ENCODE measurements around the gene FXYD3. TPM values are rescaled to one million over a fixed set of nuclear protein-coding genes. Genes with fewer than 3 reads are reported as not detected.
"Not testable (repeated sequence)": the region's sequence is repeated elsewhere in the genome, so short reads cannot be mapped to it uniquely, and the experiment has no call there.

FXYD3 gene
- total RNA-seq, 2 donors from 2014 or later = not detected

DNA sequence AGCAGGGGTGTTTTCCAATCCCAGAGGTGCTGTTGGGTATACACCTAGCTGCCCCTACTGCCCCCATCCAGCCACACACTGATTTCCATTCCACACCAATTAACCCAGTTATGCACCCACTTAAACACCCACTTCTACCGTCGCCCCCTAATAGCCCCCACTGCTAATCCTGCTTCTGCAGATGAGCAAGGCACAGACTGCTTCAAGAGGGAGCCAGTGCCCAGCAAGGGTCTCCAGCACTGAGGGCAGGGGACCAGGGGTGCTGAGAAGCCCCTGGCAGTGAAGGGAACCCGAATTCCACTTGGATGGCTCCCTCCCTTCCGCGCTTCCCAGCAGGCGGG, 28.6 kb downstream of the FXYD3 start:
- Mint-ChIP-seq H3K4me3 (no peak overlapping the region), H3K27ac (peak overlapping the region; percentile 5), H3K4me1 (peaks cover 22% of the 10 kb centered on the region), H3K27me3 (no peaks in the 10 kb centered on the region), H3K9me3 (no peaks in the 10 kb centered on the region), H3K36me3 (ENCODE audit: low read depth) (no peaks in the 10 kb centered on the region)
- no peak for ATAC-seq (replicated peaks)

DNA sequence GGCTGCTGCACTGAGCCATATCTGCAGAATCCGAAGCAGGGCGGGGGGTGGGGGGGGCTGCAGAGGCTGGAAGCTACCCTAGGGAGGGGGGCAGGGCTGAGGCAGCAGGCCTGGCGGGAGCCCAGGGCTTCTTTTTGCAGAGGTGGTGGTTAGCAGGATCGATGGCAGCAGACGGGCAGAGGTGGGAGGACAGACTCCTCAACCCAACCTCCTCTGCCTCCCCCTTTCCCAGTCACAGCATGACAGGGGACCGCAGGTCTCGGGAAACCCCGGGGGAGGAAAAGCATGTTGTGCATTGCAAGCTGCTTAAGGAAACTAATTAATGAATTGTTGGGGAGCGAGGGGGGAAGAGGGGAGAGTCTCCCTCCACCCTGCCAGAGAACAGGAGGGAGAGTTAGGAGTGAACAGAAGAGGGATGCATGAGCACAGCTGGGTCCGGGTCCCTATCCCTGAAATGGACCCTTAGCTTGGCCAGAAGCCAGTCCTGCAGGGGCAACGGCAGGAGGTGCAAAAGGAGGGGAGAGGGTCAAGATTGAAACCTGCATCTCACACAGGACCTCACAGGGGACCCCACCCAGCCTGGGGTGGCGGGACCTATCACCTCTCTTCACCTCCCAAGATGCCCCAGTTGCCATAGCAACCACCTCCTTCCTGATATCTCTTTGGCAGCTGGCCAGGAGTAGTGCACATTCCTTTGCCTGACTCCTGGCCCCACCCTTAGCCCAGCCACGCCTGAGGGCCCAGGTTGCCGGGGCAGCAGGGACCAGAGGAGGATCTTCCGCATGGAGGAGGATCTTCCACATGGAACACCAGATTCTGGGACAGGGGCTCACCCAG, 29.2 kb downstream of the FXYD3 start:
- H3K27me3 Mint-ChIP-seq = no peaks in the 10 kb centered on the region
- no peaks in the 10 kb centered on the region for H3K36me3 Mint-ChIP-seq (ENCODE audit: low read depth)
- H3K9me3 Mint-ChIP-seq = no peaks in the 10 kb centered on the region
- no peak overlapping the region for H3K27ac Mint-ChIP-seq
- H3K4me3 Mint-ChIP-seq = no peak overlapping the region
- H3K4me1 Mint-ChIP-seq = peaks cover 22% of the 10 kb centered on the region
- no peak for ATAC-seq (replicated peaks)

DNA sequence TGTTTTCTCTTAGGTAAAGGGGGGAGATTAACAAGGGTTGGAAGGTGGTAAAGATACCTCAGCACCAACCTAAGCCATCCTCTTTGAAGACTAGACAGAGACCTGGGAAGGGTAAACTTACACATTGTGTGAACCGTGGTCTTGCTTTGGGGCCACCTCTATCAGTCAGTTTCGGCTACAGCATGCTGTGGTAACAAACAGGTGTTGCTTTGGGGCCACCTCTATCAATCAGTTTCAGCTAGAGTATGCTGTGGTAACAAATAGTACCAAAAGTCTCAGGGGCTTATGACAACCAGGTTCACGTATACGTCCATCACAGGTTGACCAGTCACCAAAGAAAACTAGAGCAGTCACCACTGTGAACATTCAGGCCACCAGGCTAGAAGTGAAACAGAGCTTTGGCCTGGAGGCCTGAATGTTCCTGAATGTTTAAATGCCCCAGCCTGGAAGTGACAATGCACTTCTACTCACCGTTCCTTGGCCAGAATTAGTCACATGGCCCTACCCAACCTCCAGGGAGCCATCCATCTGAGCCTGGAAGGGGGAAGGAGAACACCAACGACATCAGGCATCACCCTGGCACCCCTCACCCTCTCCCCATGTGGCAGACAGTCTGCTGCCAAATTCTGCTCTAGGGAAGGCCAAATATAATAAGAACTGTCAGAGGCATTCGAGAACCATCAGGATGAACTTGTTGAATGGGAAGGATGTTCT, 31.3 kb downstream of the FXYD3 start:
- Mint-ChIP-seq H3K36me3 (ENCODE audit: low read depth) (no peaks in the 10 kb centered on the region), H3K27ac (peak overlapping the region; percentile 75), H3K27me3 (no peaks in the 10 kb centered on the region), H3K9me3 (no peaks in the 10 kb centered on the region), H3K4me3 (no peak overlapping the region), H3K4me1 (peaks cover 17% of the 10 kb centered on the region)
- ATAC-seq (replicated peaks) = no peak

- Mint-ChIP-seq H3K36me3 (ENCODE audit: low read depth) (no peaks in the 10 kb centered on the region), H3K27ac (no peak overlapping the region), H3K27me3 (no peaks in the 10 kb centered on the region), H3K4me3 (no peak overlapping the region), H3K4me1 (peaks cover 18% of the 10 kb centered on the region), H3K9me3 (no peaks in the 10 kb centered on the region)
- no peak for ATAC-seq (replicated peaks)
Measured at GRCh38 chr19:35149463-35149862, 33.8 kb downstream of the FXYD3 start.

DNA sequence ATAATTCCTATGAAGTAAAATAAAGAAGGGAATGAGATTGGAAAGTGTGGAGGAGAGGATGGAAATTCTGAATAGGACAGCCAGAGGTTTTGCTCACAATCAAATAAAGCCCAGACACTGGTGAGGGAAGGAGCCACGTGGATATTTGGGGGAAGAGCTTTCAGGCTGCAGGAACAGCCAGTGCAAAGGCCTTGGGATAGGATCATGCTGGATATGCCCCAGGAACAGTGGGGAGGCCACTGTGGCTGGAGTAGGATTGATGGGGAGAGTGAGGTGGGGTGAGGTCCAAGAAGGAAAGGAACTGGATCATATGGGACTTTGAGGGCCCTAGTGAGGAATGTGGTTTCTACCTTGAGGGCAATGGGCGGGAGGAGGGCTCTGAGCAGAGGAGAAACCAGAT, 34.8 kb downstream of the FXYD3 start:
- H3K9me3 Mint-ChIP-seq = no peaks in the 10 kb centered on the region
- H3K4me1 Mint-ChIP-seq = peaks cover 18% of the 10 kb centered on the region
- no peak for ATAC-seq (replicated peaks)
- H3K27me3 Mint-ChIP-seq = no peaks in the 10 kb centered on the region
- peak overlapping the region; percentile 75 for H3K27ac Mint-ChIP-seq
- H3K36me3 Mint-ChIP-seq (ENCODE audit: low read depth) = peaks cover 10% of the 10 kb centered on the region
- H3K4me3 Mint-ChIP-seq = no peak overlapping the region

DNA sequence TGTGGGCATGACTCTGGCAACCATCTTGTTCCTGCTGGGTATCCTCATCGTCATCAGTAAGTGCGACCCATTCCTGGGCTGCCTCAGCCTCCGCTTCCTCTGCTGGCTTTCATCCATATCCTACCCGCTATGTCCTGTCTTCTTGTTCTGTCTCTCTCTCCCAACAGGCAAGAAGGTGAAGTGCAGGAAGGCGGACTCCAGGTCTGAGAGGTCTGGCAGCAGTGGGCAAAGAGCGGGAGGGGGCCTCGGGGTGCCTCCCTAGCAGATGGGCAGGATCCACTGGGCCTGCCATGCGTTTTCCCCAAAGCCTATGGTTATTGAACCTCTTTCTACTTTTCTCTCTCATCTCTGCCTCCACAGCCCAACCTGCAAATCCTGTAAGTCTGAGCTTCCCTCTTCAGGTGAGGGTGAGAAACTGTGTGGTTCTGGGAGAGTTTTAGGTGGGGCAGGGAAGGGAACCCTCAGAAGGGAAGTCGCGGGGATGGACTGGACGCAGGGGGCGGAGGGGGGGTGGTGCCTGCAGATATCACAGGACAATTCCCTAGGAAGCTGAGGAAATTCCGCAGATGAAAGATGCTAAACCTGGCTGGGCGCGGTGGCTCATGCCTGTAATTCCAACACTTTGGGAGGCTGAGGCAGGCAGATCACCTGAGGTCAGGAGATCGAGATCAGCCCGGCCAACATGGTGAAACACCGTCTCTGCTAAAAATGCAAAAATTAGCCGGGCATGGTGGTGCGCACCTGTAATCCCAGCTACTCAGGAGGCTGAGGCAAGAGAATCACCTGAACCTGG, 35.8 kb downstream of the FXYD3 start:
- Mint-ChIP-seq H3K27ac (no peak overlapping the region), H3K4me3 (peak overlapping the region; percentile 33), H3K9me3 (no peaks in the 10 kb centered on the region), H3K4me1 (peaks cover 22% of the 10 kb centered on the region), H3K27me3 (no peaks in the 10 kb centered on the region), H3K36me3 (ENCODE audit: low read depth) (peaks cover 20% of the 10 kb centered on the region)
- ATAC-seq (replicated peaks) = no peak

GRCh38 chr19:35153129-35153522, 37.5 kb downstream of the FXYD3 start:
- not testable (repeated sequence) for H3K9me3 Mint-ChIP-seq; ATAC-seq (replicated peaks); H3K27me3 Mint-ChIP-seq
- Mint-ChIP-seq H3K36me3 (ENCODE audit: low read depth) (peaks cover 37% of the 10 kb centered on the region), H3K4me1 (peaks cover 27% of the 10 kb centered on the region), H3K4me3 (peak overlapping the region; percentile 97), H3K27ac (peak overlapping the region; percentile 99)

DNA sequence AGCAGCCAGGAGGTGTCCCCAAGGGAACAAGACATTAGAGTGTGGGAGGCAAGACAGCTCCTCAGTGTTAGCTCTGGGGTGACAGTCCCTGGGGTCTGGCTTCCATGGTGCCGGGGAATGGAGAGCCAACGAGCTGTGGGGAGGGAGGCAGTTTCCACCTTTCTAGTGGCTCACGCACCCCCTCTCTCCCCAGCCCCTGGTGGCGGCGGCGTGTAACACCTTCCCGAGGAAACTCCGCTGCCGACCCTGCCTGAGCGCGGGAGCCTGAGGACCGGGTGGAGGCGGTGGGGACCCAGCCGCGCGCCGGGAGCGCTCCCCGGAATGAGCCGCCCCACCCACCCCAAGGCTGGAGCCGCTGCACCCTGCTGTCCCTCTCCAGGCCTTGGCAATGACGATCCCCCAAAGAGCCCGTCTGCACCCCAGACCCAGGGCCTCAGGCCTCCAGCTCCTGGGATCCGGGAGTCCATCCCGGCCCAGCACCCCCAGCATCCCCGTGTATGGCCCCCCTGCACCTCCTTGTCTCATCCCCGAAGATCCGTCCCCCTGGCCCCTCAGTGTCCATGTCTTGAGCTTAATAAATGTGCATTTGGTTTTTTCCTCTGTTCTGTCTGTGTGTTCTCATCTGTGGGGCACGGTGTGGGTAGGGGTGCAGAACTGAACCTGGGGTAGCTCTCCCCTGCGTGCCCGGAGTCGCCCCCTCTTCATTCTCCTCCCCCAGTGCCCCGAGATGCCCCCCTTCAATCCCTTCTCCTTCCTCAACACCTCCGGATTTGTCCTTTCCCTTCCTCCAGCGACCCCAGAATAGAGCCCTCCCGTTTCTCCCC, 38.3 kb downstream of the FXYD3 start:
- Mint-ChIP-seq H3K4me3 (peak overlapping the region; percentile 97), H3K36me3 (ENCODE audit: low read depth) (peaks cover 44% of the 10 kb centered on the region), H3K27me3 (no peaks in the 10 kb centered on the region), H3K27ac (peak overlapping the region; percentile 99), H3K4me1 (peaks cover 33% of the 10 kb centered on the region), H3K9me3 (no peaks in the 10 kb centered on the region)
- ATAC-seq (replicated peaks) = peak; percentile 53

DNA sequence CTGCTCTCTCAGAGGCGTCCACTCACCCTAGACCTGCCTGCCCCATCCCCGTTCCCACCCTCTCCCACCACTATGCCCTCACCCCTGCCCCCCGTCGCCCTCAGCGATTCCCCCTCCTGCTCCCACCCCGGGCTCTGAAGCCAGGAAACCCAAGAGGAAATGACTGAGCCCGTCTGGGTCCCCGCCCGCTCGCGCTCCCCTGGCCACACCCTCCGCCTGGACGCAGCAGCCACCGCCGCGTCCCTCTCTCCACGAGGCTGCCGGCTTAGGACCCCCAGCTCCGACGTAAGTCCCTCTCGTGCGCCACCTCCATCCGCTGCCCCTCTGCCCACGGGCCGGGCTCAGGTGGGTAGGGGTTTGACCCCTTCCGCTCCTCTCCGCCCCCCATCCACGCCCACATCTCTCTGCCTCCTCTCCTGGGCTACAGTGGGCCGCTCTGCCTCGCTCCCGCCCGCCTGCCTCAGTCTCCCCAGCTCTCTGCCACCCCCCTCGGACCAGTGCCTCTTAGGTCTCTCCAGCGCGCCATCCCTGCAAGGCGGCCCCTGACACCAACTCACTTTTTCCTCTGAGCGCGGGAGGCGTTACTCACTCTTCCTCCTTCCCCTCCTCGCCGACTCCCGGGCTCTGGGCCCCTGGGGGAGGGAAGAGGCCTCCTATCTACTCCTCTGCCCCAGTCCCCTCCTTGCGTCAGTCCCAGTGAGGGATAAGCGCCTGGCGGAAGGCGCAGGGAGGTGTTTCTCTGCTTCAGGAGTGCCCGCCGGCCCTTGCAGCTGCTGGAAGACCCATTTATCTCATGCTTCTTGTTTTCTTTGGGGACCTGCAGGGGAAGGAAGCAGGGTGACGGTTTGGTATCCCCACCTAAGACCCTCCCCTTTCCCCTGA, 39.1 kb downstream of the FXYD3 start, which contains the start of gene FXYD5:
TSS of gene FXYD5 (plus strand) at position 211 of the 882 bp plus-strand sequence. CDS start 816 bp downstream, outside the sequence.
- ATAC-seq (replicated peaks) = peak; percentile 88
- peak within 1 kb of the TSS; percentile 97 for H3K4me3 Mint-ChIP-seq
- peaks cover 33% of the 10 kb centered on the region for H3K4me1 Mint-ChIP-seq
- H3K27ac Mint-ChIP-seq = peak within 1 kb of the TSS; percentile 99
- H3K36me3 Mint-ChIP-seq (ENCODE audit: low read depth) = peaks cover 53% of the 10 kb centered on the region
- H3K9me3 Mint-ChIP-seq = no peaks in the 10 kb centered on the region
- H3K27me3 Mint-ChIP-seq = no peaks in the 10 kb centered on the region

GRCh38 chr19:35155441-35155840, 39.8 kb downstream of the FXYD3 start:
- Mint-ChIP-seq H3K4me3 (peak overlapping the region; percentile 97), H3K9me3 (no peaks in the 10 kb centered on the region), H3K27ac (peak overlapping the region; percentile 99), H3K36me3 (ENCODE audit: low read depth) (peaks cover 60% of the 10 kb centered on the region), H3K4me1 (peaks cover 30% of the 10 kb centered on the region), H3K27me3 (no peaks in the 10 kb centered on the region)
- ATAC-seq (replicated peaks) = peak; percentile 57

DNA sequence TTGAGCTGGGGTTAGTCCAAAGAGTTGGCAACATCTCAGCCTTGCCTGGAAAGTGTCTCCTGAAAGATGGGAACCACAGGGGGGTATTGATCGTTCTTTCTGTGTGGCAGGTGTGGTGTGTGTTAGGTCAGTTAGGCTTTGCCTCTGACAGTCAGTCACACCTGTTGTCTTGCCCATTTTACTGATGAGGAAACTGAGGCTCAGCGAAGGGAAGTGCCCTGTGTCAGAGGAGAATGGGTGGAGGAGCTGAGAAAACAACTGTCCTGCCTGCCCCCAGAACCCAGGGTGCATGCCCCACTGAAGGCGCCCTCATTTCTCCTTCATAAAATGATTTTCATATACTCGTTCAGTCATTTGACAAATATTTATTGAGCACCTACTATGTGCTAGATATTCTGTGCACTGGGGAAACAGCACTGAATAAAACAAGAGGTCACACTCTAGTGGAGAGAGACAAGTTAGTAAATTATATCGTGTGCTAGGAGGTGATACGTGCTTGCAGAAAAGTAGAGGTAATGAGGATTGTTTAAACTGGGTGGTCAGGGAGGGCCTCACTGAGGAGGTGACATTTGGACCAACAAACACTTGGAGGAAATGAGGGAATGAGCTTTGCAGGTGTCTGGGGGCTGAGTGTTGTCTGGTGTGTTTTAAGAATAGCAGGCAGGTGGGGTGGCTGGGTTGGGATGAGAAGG, 40.5 kb downstream of the FXYD3 start:
- ATAC-seq (replicated peaks) = no peak
- Mint-ChIP-seq H3K27ac (peak overlapping the region; percentile 99), H3K36me3 (ENCODE audit: low read depth) (peaks cover 67% of the 10 kb centered on the region), H3K9me3 (no peaks in the 10 kb centered on the region), H3K4me1 (peaks cover 29% of the 10 kb centered on the region), H3K4me3 (peak overlapping the region; percentile 97), H3K27me3 (no peaks in the 10 kb centered on the region)

GRCh38 chr19:35156673-35157014, 41.0 kb downstream of the FXYD3 start:
- peaks cover 72% of the 10 kb centered on the region for H3K36me3 Mint-ChIP-seq (ENCODE audit: low read depth)
- no peak for ATAC-seq (replicated peaks)

GRCh38 chr19:35157431-35157830, 41.8 kb downstream of the FXYD3 start:
- Mint-ChIP-seq H3K27ac (peak overlapping the region; percentile 79), H3K4me3 (peak overlapping the region; percentile 97), H3K4me1 (peaks cover 26% of the 10 kb centered on the region)

More at GRCh38 chr19:35156673-35157014, 41.0 kb downstream of the FXYD3 start:
- H3K4me3 Mint-ChIP-seq = peak overlapping the region; percentile 97
- H3K4me1 Mint-ChIP-seq = peaks cover 29% of the 10 kb centered on the region
- H3K27me3 Mint-ChIP-seq = no peaks in the 10 kb centered on the region
- H3K27ac Mint-ChIP-seq = peak overlapping the region; percentile 99
- no peaks in the 10 kb centered on the region for H3K9me3 Mint-ChIP-seq

More at GRCh38 chr19:35157431-35157830, 41.8 kb downstream of the FXYD3 start:
- Mint-ChIP-seq H3K36me3 (ENCODE audit: low read depth) (peaks cover 80% of the 10 kb centered on the region), H3K9me3 (no peaks in the 10 kb centered on the region), H3K27me3 (no peaks in the 10 kb centered on the region)
- no peak for ATAC-seq (replicated peaks)

Data from activated T-helper 17 cell treated with anti-CD3 and anti-CD28 coated beads, Interleukin-2, amount 50 U/mL, for 72 hours (primary cell).